ENCODE results near the gene SIDT2.

The SIDT2 gene

GRCh38 chr11:117230286-117230961 is 51.9 kb downstream of the SIDT2 start:
- TF ChIP-seq CTCF (IDR thresholded peaks at IDR 0.05) (no peak), ZFX (IDR thresholded peaks at IDR 0.05; ENCODE audit: borderline replicate concordance) (no peak)
- H3K27ac ChIP-seq = no peak overlapping the region

GRCh38 chr11:117230999-117231841 is 52.7 kb downstream of the SIDT2 start:
- TF ChIP-seq CTCF (IDR thresholded peaks at IDR 0.05) (no peak), ZFX (IDR thresholded peaks at IDR 0.05; ENCODE audit: borderline replicate concordance) (no peak)
- peak overlapping the region; percentile 85 for H3K27ac ChIP-seq

GRCh38 chr11:117231842-117232091 is 53.2 kb downstream of the SIDT2 start, which contains the start of gene PCSK7:
Gene PCSK7, minus strand, starts transcription at chr11:117232073. Its CDS starts 2,229 bp downstream, at chr11:117229844.
- peak within 1 kb of the TSS; percentile 85 for H3K27ac ChIP-seq
- TF ChIP-seq CTCF (IDR thresholded peaks at IDR 0.05) (no peak), ZFX (IDR thresholded peaks at IDR 0.05; ENCODE audit: borderline replicate concordance) (no peak)

GRCh38 chr11:117232092-117232878 is 53.7 kb downstream of the SIDT2 start, which contains the start of gene RNF214:
Gene RNF214, plus strand, starts transcription at chr11:117232671. Its CDS starts 1,602 bp downstream, at chr11:117234273.
- TF ChIP-seq CTCF (IDR thresholded peaks at IDR 0.05) (peak; percentile 97), ZFX (IDR thresholded peaks at IDR 0.05; ENCODE audit: borderline replicate concordance) (no peak)
- H3K27ac ChIP-seq = peak within 1 kb of the TSS; percentile 85

GRCh38 chr11:117232911-117233409 is 54.4 kb downstream of the SIDT2 start:
- TF ChIP-seq ZFX (IDR thresholded peaks at IDR 0.05; ENCODE audit: borderline replicate concordance) (no peak), CTCF (IDR thresholded peaks at IDR 0.05) (no peak)
- peak overlapping the region; percentile 85 for H3K27ac ChIP-seq

- no peak for TF ChIP-seq ZFX (IDR thresholded peaks at IDR 0.05; ENCODE audit: borderline replicate concordance)
- TF ChIP-seq CTCF (IDR thresholded peaks at IDR 0.05) = no peak
- no peak overlapping the region for H3K27ac ChIP-seq
These were observed 59.7 kb downstream of the SIDT2 start for GRCh38 chr11:117238221-117238620.
